Measurements from ENCODE around the gene FBXL17. TPM values are rescaled to one million over a fixed set of nuclear protein-coding genes. Genes with fewer than 3 reads are reported as not detected.

The FBXL17 gene
- polyA plus RNA-seq, 1 of the 3 experiments (the other 2 are of a cell fraction), result 4.4 TPM

DNA sequence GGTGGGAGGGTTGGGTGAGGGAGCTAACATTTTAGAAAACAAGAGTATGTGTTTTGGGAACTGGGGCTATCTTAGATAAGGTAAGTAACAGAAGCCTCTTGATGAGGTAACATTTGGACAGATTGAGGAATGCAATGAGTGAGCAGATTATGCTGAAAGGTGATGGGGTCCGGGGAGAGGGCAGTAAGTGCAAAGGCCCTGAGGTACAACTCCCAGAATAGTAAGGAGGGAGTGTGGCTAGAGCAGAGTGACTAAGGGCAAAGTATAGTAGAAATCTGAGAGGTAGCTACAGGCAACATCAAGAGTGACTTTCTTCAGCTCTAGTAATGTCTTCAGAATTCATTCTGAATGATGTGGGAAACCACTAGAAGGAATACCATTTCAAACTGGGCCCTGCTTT lies 38.9 kb upstream of the FBXL17 start (continued):
- TF ChIP-seq SMC3 (IDR thresholded peaks at IDR 0.05; ENCODE audit: low read depth, low read length) (no peak), RFX5 (IDR thresholded peaks at IDR 0.05; ENCODE audit: low read length) (no peak), CTCF (IDR thresholded peaks at IDR 0.05) (no peak), FOXM1 (IDR thresholded peaks at IDR 0.05; ENCODE audit: low read depth) (no peak), JUND (IDR thresholded peaks at IDR 0.05) (no peak), MAX (IDR thresholded peaks at IDR 0.05; ENCODE audit: low read depth) (no peak)
- TF ChIP-seq, protein P1, sequence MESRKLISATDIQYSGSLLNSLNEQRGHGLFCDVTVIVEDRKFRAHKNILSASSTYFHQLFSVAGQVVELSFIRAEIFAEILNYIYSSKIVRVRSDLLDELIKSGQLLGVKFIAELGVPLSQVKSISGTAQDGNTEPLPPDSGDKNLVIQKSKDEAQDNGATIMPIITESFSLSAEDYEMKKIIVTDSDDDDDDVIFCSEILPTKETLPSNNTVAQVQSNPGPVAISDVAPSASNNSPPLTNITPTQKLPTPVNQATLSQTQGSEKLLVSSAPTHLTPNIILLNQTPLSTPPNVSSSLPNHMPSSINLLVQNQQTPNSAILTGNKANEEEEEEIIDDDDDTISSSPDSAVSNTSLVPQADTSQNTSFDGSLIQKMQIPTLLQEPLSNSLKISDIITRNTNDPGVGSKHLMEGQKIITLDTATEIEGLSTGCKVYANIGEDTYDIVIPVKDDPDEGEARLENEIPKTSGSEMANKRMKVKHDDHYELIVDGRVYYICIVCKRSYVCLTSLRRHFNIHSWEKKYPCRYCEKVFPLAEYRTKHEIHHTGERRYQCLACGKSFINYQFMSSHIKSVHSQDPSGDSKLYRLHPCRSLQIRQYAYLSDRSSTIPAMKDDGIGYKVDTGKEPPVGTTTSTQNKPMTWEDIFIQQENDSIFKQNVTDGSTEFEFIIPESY (IDR thresholded peaks at IDR 0.05; ENCODE audit: borderline replicate concordance, low read depth), result no peak

GRCh38 chr5:108420158-108420557 lies 38.3 kb upstream of the FBXL17 start:
- H3K9me3 ChIP-seq, result no peaks in the 10 kb centered on the region
- H3K4me3 ChIP-seq (ENCODE audit: low read depth in 2 of 2, low read length in 1 of 2), result no peak overlapping the region
- H4K20me1 ChIP-seq (ENCODE audit: insufficient read depth), result no peaks in the 10 kb centered on the region
- no peak overlapping the region for H3K4me2 ChIP-seq
- no peak overlapping the region for H3K27ac ChIP-seq (ENCODE audit: low read depth in 2 of 2, low read length in 1 of 2)
- no peak for DNase-seq
- H3K36me3 ChIP-seq (replicated peaks in 1 of 2; ENCODE audit: control insufficient read depth in 1 of 2, insufficient read depth in 2 of 2, low read length in 1 of 2), result no peaks in the 10 kb centered on the region
- no peak overlapping the region for H3K9ac ChIP-seq
- 88% methylated on average over 5 of the region's 5 CpGs for WGBS (ENCODE audit: low lambda C conversion rate)
- H3K27me3 ChIP-seq (ENCODE audit: insufficient read depth), result no peaks in the 10 kb centered on the region
- TF ChIP-seq MAX (IDR thresholded peaks at IDR 0.05; ENCODE audit: low read depth) (no peak), CTCF (IDR thresholded peaks at IDR 0.05) (no peak), NRF1 (IDR thresholded peaks at IDR 0.05; ENCODE audit: low read depth, low read length) (no peak), TAF1 (IDR thresholded peaks at IDR 0.05; ENCODE audit: borderline replicate concordance, low read depth, low read length) (no peak), FOXM1 (IDR thresholded peaks at IDR 0.05; ENCODE audit: low read depth) (no peak), YY1 (IDR thresholded peaks at IDR 0.05; ENCODE audit: low read depth) (no peak), USF1 (IDR thresholded peaks at IDR 0.05; ENCODE audit: borderline replicate concordance, low read depth) (no peak), RXRA (IDR thresholded peaks at IDR 0.05; ENCODE audit: borderline replicate concordance, low read depth) (no peak), IRF3 (IDR thresholded peaks at IDR 0.05; ENCODE audit: low read depth, low read length) (no peak), FOSL2 (IDR thresholded peaks at IDR 0.05; ENCODE audit: borderline replicate concordance, low read depth) (no peak), RFX5 (IDR thresholded peaks at IDR 0.05; ENCODE audit: low read length) (no peak), MEF2A (IDR thresholded peaks at IDR 0.05; ENCODE audit: borderline replicate concordance, low read depth) (no peak), SIN3A (IDR thresholded peaks at IDR 0.05; ENCODE audit: borderline replicate concordance, low read depth, low read length) (no peak), FOXJ3 (CRISPR knock-in tag; IDR thresholded peaks at IDR 0.05) (no peak), JUND (IDR thresholded peaks at IDR 0.05) (no peak), EP300 (IDR thresholded peaks at IDR 0.05; ENCODE audit: borderline replicate concordance in 1 of 2, low read depth in 1 of 2, low read length in 1 of 2) (no peak)
- H3K9me2 ChIP-seq, result no peaks in the 10 kb centered on the region
- H3F3A ChIP-seq (replicated peaks; ENCODE audit: insufficient read depth), result no peaks in the 10 kb centered on the region
- CTCF ChIA-PET, result no interaction called here
- no peaks in the 10 kb centered on the region for H3K4me1 ChIP-seq (ENCODE audit: control insufficient read depth in 1 of 2, insufficient read depth in 2 of 2, low read depth in 1 of 2, low read length in 1 of 2)
- no peaks in the 10 kb centered on the region for H3K79me2 ChIP-seq (ENCODE audit: insufficient read depth)
- POLR2A ChIA-PET, result no interaction called here
- no peak overlapping the region for H2AFZ ChIP-seq (ENCODE audit: low read depth)

Data from SK-N-SH (cell line).